T-cell (primary cell): ENCODE results near the gene TMF1. TPM values are rescaled to one million over a fixed set of nuclear protein-coding genes. Genes with fewer than 3 reads are reported as not detected.

Experiments
- ATAC-seq, 4 experiments: fragments of 200-7000 bp in 3 of 4; fragments of 150-1000 bp in 1 of 4; cut with Tn5 transposase; replicated peaks in 1 of 4; 1 replicate in 3 of 4; 2 replicates in 1 of 4; pipeline ENCODE4 v1.10.0; 2021; ENCODE audit warnings: moderate library complexity in 3 of 4, mild to moderate bottlenecking in 2 of 4, moderate number of reproducible peaks in 1 of 4
- CTCF ChIA-PET, 2 donors: fragments of 300-600 bp; sonication (Branson Sonifier 250); formaldehyde crosslinking; loops; one replicate each; lab custom pipeline; 2022; ENCODE audit warnings: antibody characterized with exemption in 2 of 2; lab: Charles Lee
- POLR2A ChIA-PET, 2 donors: fragments of 300-600 bp; sonication (Branson Sonifier 250); formaldehyde crosslinking; loops; one replicate each; lab custom pipeline; 2022; ENCODE audit warnings: antibody characterized with exemption in 2 of 2; lab: Charles Lee
- DNase-seq, 35 experiments: peaks; one replicate each; pipeline versions ENCODE4 v3.0.0 to v3.0.0-alpha.2; 2013 to 2023
- H3K27ac ChIP-seq: one replicate; pipeline ENCODE4 v1.5.1; 2013; ENCODE audit warnings: low read length
- H3K27me3 ChIP-seq, 2 experiments: replicated peaks in 1 of 2; 1 replicate in 1 of 2; 2 replicates in 1 of 2; pipeline versions ENCODE4 v1.6.1 to v1.7.0; 2013; ENCODE audit warnings: low read length in 1 of 2, mixed read lengths in 1 of 2; ENCODE audit not compliant: control insufficient read depth in 2 of 2, insufficient read depth in 2 of 2; ENCODE audit errors: extremely low read depth in 1 of 2
- H3K36me3 ChIP-seq, 2 donors: 1 replicate in 1 of 2; 2 replicates in 1 of 2; pipeline versions ENCODE4 v1.6.1 to v1.7.0; 2013; ENCODE audit warnings: low read length in 1 of 2; ENCODE audit not compliant: control insufficient read depth in 2 of 2, insufficient read depth in 1 of 2; ENCODE audit errors: extremely low read depth in 1 of 2
- H3K4me1 ChIP-seq, 2 experiments: 1 replicate in 1 of 2; 2 replicates in 1 of 2; pipeline versions ENCODE4 v1.6.1 to v1.7.0; 2013; ENCODE audit warnings: low read length in 2 of 2, mixed read lengths in 1 of 2; ENCODE audit not compliant: insufficient read depth in 2 of 2, control insufficient read depth in 1 of 2; ENCODE audit errors: extremely low read depth in 1 of 2
- H3K4me3 ChIP-seq, 2 donors: 1 replicate in 1 of 2; 2 replicates in 1 of 2; pipeline versions ENCODE4 v1.5.1 to v1.7.0; 2013; ENCODE audit warnings: mild to moderate bottlenecking in 2 of 2, low read length in 1 of 2, moderate library complexity in 1 of 2; ENCODE audit not compliant: control insufficient read depth in 1 of 2; ENCODE audit errors: extremely low read depth in 1 of 2
- H3K9me3 ChIP-seq: 2 replicates; pipeline ENCODE4 v1.7.0; 2013
- H3K27ac Mint-ChIP-seq, 2 donors: one replicate each; pipeline ENCODE4 v1.8.0; 2020 to 2021; ENCODE audit warnings: mild to moderate bottlenecking in 2 of 2, mixed read lengths in 2 of 2
- H3K27me3 Mint-ChIP-seq, 2 donors: one replicate each; pipeline ENCODE4 v1.8.0; 2021 to 2022; ENCODE audit warnings: mixed read lengths in 2 of 2
- H3K36me3 Mint-ChIP-seq: one replicate; pipeline ENCODE4 v1.8.0; 2021; ENCODE audit warnings: mixed read lengths
- H3K4me1 Mint-ChIP-seq, 3 donors: one replicate each; pipeline ENCODE4 v1.8.0; 2020 to 2022; ENCODE audit warnings: mixed read lengths in 3 of 3, mild to moderate bottlenecking in 1 of 3
- H3K4me3 Mint-ChIP-seq, 3 donors: one replicate each; pipeline ENCODE4 v1.8.0; 2020 to 2022; ENCODE audit warnings: mild to moderate bottlenecking in 3 of 3, mixed read lengths in 3 of 3, moderate library complexity in 3 of 3
- H3K9me3 Mint-ChIP-seq, 3 donors: one replicate each; pipeline ENCODE4 v1.8.0; 2020 to 2022; ENCODE audit warnings: mixed read lengths in 3 of 3
- WGBS: methylation state at CpG from one replicate; pipeline ENCODE4 v1.1.5; 2013; ENCODE audit warnings: missing lambda C conversion rate; ENCODE audit not compliant: insufficient coverage; 5-methylcytosine and 5-hydroxymethylcytosine counted together
- total RNA-seq, 35 experiments: library from RNA in 6 of 35; stranded (reverse) in 6 of 35; fragments of 120-200 nt in 1 of 35; gene quantifications; one replicate each; pipeline versions ENCODE4 v1.2.1 to v1.2.4 and lab custom pipeline; 2013 to 2026

TMF1 gene
- total RNA-seq, 5 donors from 2014 or later (not counting 1 experiment from before 2014, with no cell fraction given) = 39.9 to 80.4 (median 46.1) TPM

- DNase-seq (no peak), ATAC-seq (no peak)
- no peaks in the 10 kb centered on the region for H3K9me3 Mint-ChIP-seq
- Histone ChIP-seq H3K36me3 (peaks cover 0 to 2% of the 10 kb centered on the region in 2 donors), H3K27ac (peak overlapping the region; percentile 90), H3K9me3 (no peaks in the 10 kb centered on the region), H3K27me3 (no peaks in the 10 kb centered on the region), H3K4me1 (peaks cover 52 to 57% of the 10 kb centered on the region in 2 experiments), H3K4me3 (no peak overlapping the region)
- peaks cover 6% of the 10 kb centered on the region for H3K36me3 Mint-ChIP-seq
- ChIA-PET POLR2A (interaction anchor here (0.8 to 1.0 kb wide), 3 partner anchors 9 to 19 kb away, joined by 11 to 19 read pairs (median 13); no protein-coding TSS in a partner anchor), CTCF (interaction anchor here in 1 of 2 donors (0.6 to 1.0 kb wide), 6 partner anchors 9 to 43 kb away, joined by 3 to 4 read pairs (median 3); partner anchors contain the start of gene TMF1)
- WGBS = no CpG with 5 or more reads among the region's 2 CpGs
- no peaks in the 10 kb centered on the region for H3K27me3 Mint-ChIP-seq
- H3K27ac Mint-ChIP-seq = peak overlapping the region; percentile 98 to 99
- peak overlapping the region in 1 of 3 donors; percentile 90 for H3K4me3 Mint-ChIP-seq
- peaks cover 67 to 78% (median 77%) of the 10 kb centered on the region in 3 donors for H3K4me1 Mint-ChIP-seq
Observed at GRCh38 chr3:69082361-69082760, 30.2 kb upstream of the TMF1 start.

GRCh38 chr3:69081583-69082262, 29.6 kb upstream of the TMF1 start:
- H3K27me3 ChIP-seq = no peaks in the 10 kb centered on the region
- ChIA-PET CTCF (interaction anchor here in 1 of 2 donors (0.6 to 1.5 kb wide), 4 partner anchors 10 to 43 kb away, joined by 3 to 4 read pairs (median 4); partner anchors contain the start of gene TMF1), POLR2A (interaction anchor here (0.6 to 1.4 kb wide), 7 partner anchors 8 to 29 kb away, joined by 3 to 19 read pairs (median 3); partner anchors contain the start of gene TMF1 (in 1 of the 2))
- Mint-ChIP-seq H3K27ac (peak overlapping the region; percentile 98 to 99), H3K36me3 (peaks cover 6% of the 10 kb centered on the region), H3K4me1 (peaks cover 67 to 77% (median 76%) of the 10 kb centered on the region in 3 donors), H3K27me3 (no peaks in the 10 kb centered on the region), H3K4me3 (peak overlapping the region in 2 of 3 donors; percentile 37 to 90), H3K9me3 (no peaks in the 10 kb centered on the region)
- H3K36me3 ChIP-seq = peaks cover 0 to 2% of the 10 kb centered on the region in 2 donors
- no peaks in the 10 kb centered on the region for H3K9me3 ChIP-seq
- peak overlapping the region; percentile 90 for H3K27ac ChIP-seq
- H3K4me3 ChIP-seq = no peak overlapping the region
- WGBS = 50% methylated on average over 2 of the region's 5 CpGs
- no peak for ATAC-seq
- peaks cover 46 to 59% of the 10 kb centered on the region in 2 experiments for H3K4me1 ChIP-seq
- peak in 1 of 35 experiments; percentile 34 for DNase-seq

GRCh38 chr3:69080233-69080920, 28.2 kb upstream of the TMF1 start, which contains the start of gene UBA3:
Gene UBA3 (minus strand): TSS chr3:69080365. CDS start chr3:69080353, 12 bp downstream.
- Mint-ChIP-seq H3K36me3 (peaks cover 3% of the 10 kb centered on the region), H3K27me3 (no peaks in the 10 kb centered on the region), H3K27ac (peak within 1 kb of the TSS; percentile 98 to 99), H3K4me1 (peaks cover 70 to 73% (median 70%) of the 10 kb centered on the region in 3 donors), H3K4me3 (peak within 1 kb of the TSS; percentile 83 to 90 (median 84)), H3K9me3 (no peaks in the 10 kb centered on the region)
- Histone ChIP-seq H3K27ac (peak within 1 kb of the TSS; percentile 42), H3K9me3 (no peaks in the 10 kb centered on the region), H3K36me3 (peaks cover 0 to 2% of the 10 kb centered on the region in 2 donors), H3K4me3 (peak within 1 kb of the TSS; percentile 48 to 75), H3K27me3 (no peaks in the 10 kb centered on the region), H3K4me1 (peaks cover 41 to 57% of the 10 kb centered on the region in 2 experiments)
- ChIA-PET POLR2A (interaction anchor here in 1 of 2 donors (1.4 to 1.9 kb wide), 2 partner anchors 10 to 11 kb away, joined by 3 to 12 read pairs; no protein-coding TSS in a partner anchor), CTCF (interaction anchor here in 1 of 2 donors (0.6 to 1.5 kb wide), 2 partner anchors 14 kb away, joined by 4 read pairs; no protein-coding TSS in a partner anchor)
- DNase-seq (peak; percentile 81 to 95 (median 92)), ATAC-seq (peak; percentile 74 to 84 (median 79))
- WGBS = 0% methylated on average over 15 of the region's 37 CpGs

DNA sequence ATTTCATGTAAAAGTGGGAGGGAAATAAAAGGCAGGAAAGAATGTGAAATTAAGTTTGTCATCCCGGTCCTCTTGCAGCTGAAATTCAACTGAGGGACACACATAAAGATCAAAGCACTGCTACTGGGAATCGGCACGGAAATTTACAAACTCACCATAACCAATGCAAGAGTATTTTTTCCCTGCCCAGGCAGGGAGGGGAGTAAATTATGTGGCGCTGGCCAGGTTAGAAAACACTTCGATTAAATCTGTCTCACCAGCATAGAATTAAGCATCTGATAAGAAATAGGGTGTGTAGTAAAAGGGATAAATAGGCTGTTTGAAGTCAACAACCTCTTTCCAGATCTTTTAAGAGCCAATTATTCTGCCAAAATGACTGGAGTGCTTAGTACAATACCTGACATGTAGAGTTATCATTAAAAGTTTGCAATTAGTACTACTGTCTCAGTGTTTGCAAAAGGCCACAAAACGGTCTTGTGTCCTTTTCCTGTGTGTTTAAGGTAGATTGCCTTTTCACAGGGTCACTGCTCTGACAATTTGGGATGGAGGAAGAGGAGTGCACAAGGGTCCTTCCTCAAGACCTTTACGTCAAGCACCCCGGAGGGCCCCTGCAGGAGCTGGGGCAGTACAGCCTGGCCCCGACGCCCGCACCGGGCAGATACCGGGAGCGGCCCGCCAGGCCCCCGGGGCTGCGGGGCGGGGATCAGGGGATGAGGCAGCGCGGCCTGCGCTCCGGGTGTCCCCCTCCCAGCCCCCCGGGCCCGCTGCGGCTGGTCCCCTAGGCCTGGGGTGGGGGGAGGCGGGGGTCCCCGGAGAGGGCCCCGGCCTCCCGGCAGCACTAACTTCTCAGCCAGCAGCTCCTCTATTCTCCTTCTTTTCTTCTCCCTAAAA, 27.4 kb upstream of the TMF1 start:
- H3K36me3 Mint-ChIP-seq = peaks cover 3% of the 10 kb centered on the region
- ATAC-seq = peak in 3 of 4 experiments; percentile 12 to 24 (median 19)
- peak overlapping the region; percentile 83 to 90 (median 84) for H3K4me3 Mint-ChIP-seq

DNA sequence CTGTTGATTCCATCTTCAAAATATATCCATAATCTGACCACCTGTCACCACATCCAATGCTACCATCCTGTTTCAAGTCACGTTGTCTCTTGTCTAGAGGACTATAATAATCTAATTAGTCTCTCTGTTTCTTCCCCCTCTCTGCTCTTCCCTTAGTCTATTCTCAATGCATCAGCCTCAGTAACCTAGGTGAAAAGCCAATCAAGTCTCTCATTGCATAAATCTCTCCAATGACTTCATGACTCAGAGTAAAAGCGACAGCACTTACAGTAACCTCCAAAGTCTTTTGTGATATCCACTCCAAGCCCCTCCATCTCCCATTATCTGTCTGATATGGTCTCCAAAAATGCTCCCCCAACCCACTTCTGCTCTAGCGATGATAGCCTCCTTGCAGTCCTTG, 20.8 kb upstream of the TMF1 start:
- Mint-ChIP-seq H3K27ac (peak overlapping the region; percentile 1 to 30), H3K4me1 (peaks cover 29 to 40% (median 38%) of the 10 kb centered on the region in 3 donors), H3K9me3 (no peaks in the 10 kb centered on the region), H3K4me3 (no peak overlapping the region), H3K36me3 (peaks cover 35% of the 10 kb centered on the region), H3K27me3 (no peaks in the 10 kb centered on the region)
- no peak for DNase-seq
- Histone ChIP-seq H3K4me1 (peaks cover 2 to 4% of the 10 kb centered on the region in 2 experiments), H3K36me3 (peaks cover 2 to 40% of the 10 kb centered on the region in 2 donors), H3K27ac (no peak overlapping the region), H3K4me3 (no peak overlapping the region), H3K27me3 (no peaks in the 10 kb centered on the region), H3K9me3 (no peaks in the 10 kb centered on the region)
- no peak for ATAC-seq
- ChIA-PET CTCF (no interaction called here), POLR2A (no interaction called here)
- 96% methylated on average over 3 of the region's 3 CpGs for WGBS

More for the DNA sequence above, 27.4 kb upstream of the TMF1 start:
- ChIA-PET POLR2A (interaction anchor here (0.6 to 1.9 kb wide), 2 partner anchors 12 to 47 kb away, joined by 3 to 12 read pairs; no protein-coding TSS in a partner anchor), CTCF (interaction anchor here in 1 of 2 donors (0.6 kb wide), 1 partner anchor 15 kb away, joined by 4 read pairs; no protein-coding TSS in a partner anchor)
- WGBS = 0% methylated on average over 9 of the region's 29 CpGs
- peaks cover 2 to 5% of the 10 kb centered on the region in 2 donors for H3K36me3 ChIP-seq
- Mint-ChIP-seq H3K27ac (peak overlapping the region; percentile 41 to 85), H3K27me3 (no peaks in the 10 kb centered on the region), H3K9me3 (no peaks in the 10 kb centered on the region), H3K4me1 (peaks cover 66 to 71% (median 69%) of the 10 kb centered on the region in 3 donors)
- peak overlapping the region; percentile 48 to 75 for H3K4me3 ChIP-seq
- H3K4me1 ChIP-seq = peaks cover 40 to 57% of the 10 kb centered on the region in 2 experiments
- peak in 2 of 35 experiments; percentile 17 to 33 for DNase-seq
- no peaks in the 10 kb centered on the region for H3K9me3 ChIP-seq
- H3K27me3 ChIP-seq = no peaks in the 10 kb centered on the region
- no peak overlapping the region for H3K27ac ChIP-seq
